Measurements from ENCODE around the gene IGFL2.

The IGFL2 gene

GRCh38 chr19:46197314-46198070 lies 49.5 kb downstream of the IGFL2 start:
- no peak for TF ChIP-seq CTCF (IDR thresholded peaks at IDR 0.05)
- DNase-seq, result no peak
- Histone ChIP-seq H3K27me3 (peaks cover 0 to 47% of the 10 kb centered on the region in 2 donors), H3K4me1 (peaks cover 0 to 3% (median 0%) of the 10 kb centered on the region in 4 donors), H3K4me3 (no peak overlapping the region), H3K36me3 (no peaks in the 10 kb centered on the region), H3K9me3 (no peaks in the 10 kb centered on the region), H3K27ac (no peak overlapping the region)
- intact Hi-C loops (cut with DNase I; ENCODE audit: low total_unique reads), result no loop called here

- no peak for TF ChIP-seq CTCF (IDR thresholded peaks at IDR 0.05)
- H3K36me3 ChIP-seq, result no peaks in the 10 kb centered on the region
- no peak overlapping the region for H3K27ac ChIP-seq
- peaks cover 0 to 3% (median 0%) of the 10 kb centered on the region in 4 donors for H3K4me1 ChIP-seq
- H3K4me3 ChIP-seq, result no peak overlapping the region
- H3K27me3 ChIP-seq, result peaks cover 0 to 34% of the 10 kb centered on the region in 2 donors
- no peak for DNase-seq
- intact Hi-C loops (cut with DNase I; ENCODE audit: low total_unique reads), result no loop called here
- no peaks in the 10 kb centered on the region for H3K9me3 ChIP-seq
Observed at GRCh38 chr19:46198756-46199155, 50.7 kb downstream of the IGFL2 start.

- no peak for DNase-seq
- Histone ChIP-seq H3K4me3 (no peak overlapping the region), H3K27me3 (peaks cover 0 to 19% of the 10 kb centered on the region in 2 donors), H3K36me3 (no peaks in the 10 kb centered on the region), H3K9me3 (no peaks in the 10 kb centered on the region), H3K4me1 (peaks cover 0 to 3% (median 0%) of the 10 kb centered on the region in 4 donors), H3K27ac (no peak overlapping the region)
- no peak for TF ChIP-seq CTCF (IDR thresholded peaks at IDR 0.05)
- intact Hi-C loops (cut with DNase I; ENCODE audit: low total_unique reads), result no loop called here
Observed at GRCh38 chr19:46201454-46202310, 53.6 kb downstream of the IGFL2 start.

GRCh38 chr19:46202426-46202825 lies 54.4 kb downstream of the IGFL2 start:
- Histone ChIP-seq H3K27ac (no peak overlapping the region), H3K27me3 (peaks cover 0 to 16% of the 10 kb centered on the region in 2 donors), H3K4me1 (peaks cover 0 to 3% (median 0%) of the 10 kb centered on the region in 4 donors), H3K36me3 (no peaks in the 10 kb centered on the region), H3K4me3 (no peak overlapping the region), H3K9me3 (no peaks in the 10 kb centered on the region)
- intact Hi-C loops (cut with DNase I; ENCODE audit: low total_unique reads), result no loop called here
- no peak for TF ChIP-seq CTCF (IDR thresholded peaks at IDR 0.05)
- DNase-seq, result no peak

GRCh38 chr19:46202872-46203860 lies 55.1 kb downstream of the IGFL2 start:
- TF ChIP-seq CTCF (IDR thresholded peaks at IDR 0.05), result no peak
- intact Hi-C loops (cut with DNase I; ENCODE audit: low total_unique reads), result no loop called here
- no peaks in the 10 kb centered on the region for H3K9me3 ChIP-seq
- no peak overlapping the region for H3K27ac ChIP-seq
- no peak overlapping the region for H3K4me3 ChIP-seq
- H3K36me3 ChIP-seq, result no peaks in the 10 kb centered on the region
- DNase-seq, result no peak
- peaks cover 0 to 3% (median 0%) of the 10 kb centered on the region in 4 donors for H3K4me1 ChIP-seq
- peaks cover 0 to 13% of the 10 kb centered on the region in 2 donors for H3K27me3 ChIP-seq

Data from tibial artery (tissue), 4 donors.